GM19372 (cell line): ENCODE measurements around the gene WSB2.
"Not testable (repeated sequence)": the region's sequence is repeated elsewhere in the genome, so short reads cannot be mapped to it uniquely, and the experiment has no call there.

Experiments used
- ATAC-seq: cut with Tn5 transposase; IDR thresholded peaks from one replicate; pipeline ENCODE4 v1.9.1; 2021; ENCODE audit warnings: mild to moderate bottlenecking, low read depth, moderate library complexity; ENCODE audit not compliant: unreplicated experiment

The WSB2 gene

DNA sequence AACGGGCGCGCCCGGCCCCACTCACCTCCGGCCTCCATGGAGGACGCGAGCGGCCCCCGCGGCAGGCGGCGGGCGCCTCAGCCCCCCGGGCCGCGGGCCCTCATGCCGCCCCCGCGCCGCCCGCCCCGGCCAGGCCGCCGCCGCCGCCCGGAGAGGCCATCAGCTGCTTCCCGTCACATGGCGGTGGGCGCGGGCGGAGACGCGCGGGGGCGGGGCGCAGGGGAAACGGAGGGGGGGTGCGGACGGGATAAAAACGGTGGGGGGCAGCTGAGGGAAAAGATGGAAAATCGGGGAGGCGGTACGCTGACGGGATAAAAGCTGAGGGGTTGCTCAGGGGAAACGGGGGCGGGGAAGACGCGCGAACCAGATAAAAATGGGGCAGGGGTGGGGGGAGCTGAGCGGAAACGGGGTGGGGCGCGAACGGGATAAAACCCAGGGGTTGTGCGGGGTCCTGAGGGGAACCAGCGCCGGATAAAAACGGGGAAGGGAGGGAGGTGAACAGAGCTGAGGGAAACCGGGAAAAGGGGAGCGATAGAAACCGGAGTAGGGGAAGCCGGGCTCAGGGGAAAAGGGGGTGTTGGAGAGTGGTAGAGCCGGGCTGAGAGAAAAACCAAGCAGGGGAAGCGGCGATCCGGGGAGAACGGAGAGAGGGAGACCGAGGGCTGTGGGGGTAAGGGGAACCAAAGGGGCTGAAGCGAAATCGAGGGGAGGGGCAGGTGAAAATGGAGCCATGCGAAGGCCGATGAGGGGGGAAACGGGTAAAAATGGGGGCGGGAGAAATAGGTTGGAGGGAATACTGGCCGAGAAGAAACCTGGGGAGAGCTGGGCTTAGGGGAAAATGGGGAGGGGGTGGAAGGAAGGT lies at the start of gene WSB2:
TSS of gene WSB2 (minus strand) at position 169 of the 862 bp plus-strand sequence. CDS start at position 38, 131 bp downstream.
- ATAC-seq: peak; percentile 39

DNA sequence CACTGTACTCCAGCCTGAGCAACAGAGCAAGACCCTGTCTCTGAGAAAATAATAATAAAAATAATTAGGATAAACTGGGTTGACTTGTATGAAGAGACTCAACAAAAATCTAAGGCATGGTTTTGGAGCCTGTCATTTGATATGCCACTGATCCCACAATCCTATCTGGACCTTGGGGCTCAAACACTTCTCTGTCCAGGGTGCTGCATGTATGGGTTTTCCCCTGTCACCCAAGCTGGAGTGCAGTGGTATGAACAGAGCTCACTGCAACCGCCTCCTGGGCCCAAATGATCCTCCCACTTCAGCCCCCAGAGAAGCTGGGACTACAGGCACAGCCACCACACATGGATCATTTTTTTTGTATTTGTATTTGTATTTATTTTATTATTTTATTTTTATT lies 48.1 kb upstream of the WSB2 start:
- ATAC-seq: no peak

DNA sequence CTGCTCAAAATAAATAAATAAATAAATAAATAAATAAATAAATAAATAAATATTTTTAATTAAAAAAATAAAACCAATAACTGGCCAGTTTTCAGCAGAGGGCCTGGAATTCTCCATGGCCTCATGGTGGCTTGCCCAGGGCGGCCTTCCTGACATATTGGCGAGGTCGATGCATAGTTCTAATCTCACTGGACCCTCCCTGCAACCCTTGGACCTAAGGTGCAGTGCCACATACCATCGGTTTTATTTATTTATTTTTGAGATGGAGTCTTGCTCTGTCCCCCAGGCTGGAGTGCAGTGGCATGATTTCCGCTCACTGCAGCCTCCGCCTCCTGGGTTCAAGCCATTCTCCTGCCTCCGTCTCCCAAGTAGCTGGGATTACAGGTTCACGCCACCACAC lies 46.7 kb upstream of the WSB2 start:
- ATAC-seq: no peak

DNA sequence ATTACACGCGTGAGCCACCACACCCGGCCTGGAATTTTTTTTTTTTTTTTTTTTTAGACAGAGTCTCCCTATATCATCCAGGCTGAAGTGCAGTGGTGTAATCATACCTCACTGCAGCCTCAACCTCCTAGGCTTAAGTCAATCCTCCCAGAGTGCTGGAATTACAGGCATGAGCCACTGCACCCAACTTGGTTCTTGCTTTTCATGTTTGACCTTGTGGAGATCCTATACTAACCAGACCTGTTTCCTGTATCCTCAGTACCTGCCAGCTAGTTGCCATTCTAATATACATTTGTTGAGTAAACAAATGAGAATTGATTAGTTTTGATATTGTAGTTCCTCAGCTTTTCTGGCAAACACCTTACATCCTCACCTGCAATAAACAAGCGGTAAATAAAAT lies 46.0 kb upstream of the WSB2 start:
- ATAC-seq: no peak

DNA sequence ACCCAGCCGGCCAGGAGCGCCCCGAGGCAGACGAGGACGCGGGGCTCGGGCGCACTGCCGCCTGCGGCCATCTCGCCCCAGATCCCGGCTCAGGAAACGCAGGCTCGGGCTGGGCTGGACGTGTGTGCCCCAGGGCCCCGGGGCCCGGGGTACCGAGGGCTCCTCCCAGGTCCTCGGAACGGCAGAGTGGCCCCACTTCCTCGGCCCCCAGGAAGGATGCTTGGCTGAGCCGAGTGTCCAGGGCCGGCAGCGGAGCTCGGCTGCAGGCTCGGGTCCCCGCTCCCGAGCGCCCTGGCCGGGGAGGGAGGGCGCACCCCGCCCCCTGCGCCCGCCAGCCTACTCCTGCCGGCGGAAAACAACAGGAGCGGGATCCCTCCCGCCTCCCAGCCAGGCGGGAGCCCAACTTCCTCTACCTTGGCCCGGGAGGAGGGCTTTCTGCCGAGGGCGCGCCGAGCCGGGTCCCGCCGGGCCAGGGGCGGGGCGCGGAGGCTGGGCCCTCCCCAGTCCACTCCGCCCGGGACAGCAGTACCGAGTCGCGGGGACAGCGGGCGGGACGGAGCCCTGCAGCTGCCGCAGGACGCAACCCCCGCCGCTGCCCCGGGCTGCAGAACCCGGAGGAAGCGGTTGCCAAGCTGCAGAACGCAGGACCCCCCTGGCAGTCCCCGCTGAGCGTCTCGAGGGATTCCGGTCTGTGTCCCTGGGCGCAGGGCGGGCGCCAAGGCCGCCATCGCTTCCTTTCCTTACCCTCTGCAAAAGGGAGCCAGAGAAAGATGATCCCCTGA lies 42.8 kb upstream of the WSB2 start, which contains the start of gene VSIG10:
TSS of gene VSIG10 (minus strand) at position 411 of the 782 bp plus-strand sequence. CDS start at position 71, 340 bp downstream.
- ATAC-seq: peak; percentile 58

DNA sequence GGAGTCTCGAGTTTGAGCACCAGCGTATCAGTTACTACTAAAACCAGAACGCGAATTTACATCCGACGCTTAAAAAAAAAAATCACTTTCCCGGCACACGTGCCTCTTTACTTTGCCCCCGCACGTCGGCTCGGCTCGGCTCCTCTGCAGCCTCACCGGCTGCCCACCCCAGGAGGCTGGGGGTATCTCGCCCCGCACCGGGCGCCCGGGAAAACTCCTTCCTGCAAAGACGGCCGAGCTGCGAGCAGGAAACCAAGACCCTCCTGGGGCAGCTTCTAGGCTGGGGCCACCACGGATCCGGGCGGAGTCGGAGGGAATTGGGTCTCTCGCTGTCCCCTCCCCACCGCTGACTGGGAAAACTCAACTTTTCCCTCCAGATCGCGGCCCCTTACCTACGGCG lies 42.2 kb upstream of the WSB2 start:
- ATAC-seq: no peak

DNA sequence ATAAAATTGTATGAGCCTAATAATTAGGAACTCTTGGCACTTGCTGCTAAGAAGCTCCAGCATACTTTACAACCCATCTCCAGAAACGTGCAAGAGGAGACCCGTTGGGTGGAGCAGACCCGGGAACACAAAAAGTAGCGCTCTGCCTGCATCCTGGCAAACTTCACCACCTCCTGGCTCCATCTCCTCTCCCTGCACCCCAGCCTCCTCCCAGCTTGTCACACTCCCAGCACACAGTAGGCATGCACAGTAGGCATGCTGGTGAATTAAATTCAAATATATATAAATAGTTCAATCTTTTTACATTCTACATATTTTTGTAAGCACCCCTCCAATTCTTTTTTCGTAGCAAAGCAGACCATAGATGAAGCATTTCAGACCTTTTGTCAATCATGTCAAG lies 41.6 kb upstream of the WSB2 start:
- ATAC-seq: no peak

DNA sequence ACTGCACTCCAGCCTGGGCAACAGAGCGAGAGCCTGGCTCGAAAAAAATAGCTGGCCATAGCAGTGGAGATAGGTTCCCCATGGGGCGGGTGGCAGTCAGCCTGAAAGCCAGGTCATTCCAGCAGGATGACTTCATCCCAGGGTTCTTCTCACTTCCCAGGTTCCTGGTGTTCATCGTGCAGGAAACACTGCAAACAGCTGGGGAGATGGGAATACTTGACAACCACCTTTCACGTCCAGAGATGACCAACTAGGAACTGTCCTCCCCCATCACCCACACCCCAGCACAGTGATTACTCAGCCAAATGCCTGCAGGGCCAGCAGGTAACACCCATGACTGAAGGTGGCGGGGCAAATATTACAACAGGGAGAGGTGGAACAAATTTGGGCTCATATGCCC lies 41.1 kb upstream of the WSB2 start:
- ATAC-seq: no peak

DNA sequence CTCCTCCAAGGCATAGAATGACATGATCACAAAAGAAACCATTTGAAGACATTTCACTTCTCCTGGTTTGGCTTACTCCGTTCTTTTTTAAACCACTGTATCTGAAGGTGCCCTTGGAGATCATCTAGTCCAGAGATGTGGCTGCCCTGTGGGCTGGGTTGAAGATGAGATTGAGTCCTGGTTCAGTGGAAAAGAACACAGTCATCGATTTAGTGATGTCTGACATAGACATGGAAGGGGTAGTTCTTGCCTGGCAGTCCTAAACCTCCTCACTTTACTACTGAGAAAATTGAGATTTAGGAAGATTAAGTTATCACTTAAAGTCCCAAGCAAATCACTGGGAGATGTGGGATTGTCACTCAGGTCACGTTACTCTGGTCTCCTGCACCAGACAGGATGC lies 40.1 kb upstream of the WSB2 start:
- no peak for ATAC-seq

DNA sequence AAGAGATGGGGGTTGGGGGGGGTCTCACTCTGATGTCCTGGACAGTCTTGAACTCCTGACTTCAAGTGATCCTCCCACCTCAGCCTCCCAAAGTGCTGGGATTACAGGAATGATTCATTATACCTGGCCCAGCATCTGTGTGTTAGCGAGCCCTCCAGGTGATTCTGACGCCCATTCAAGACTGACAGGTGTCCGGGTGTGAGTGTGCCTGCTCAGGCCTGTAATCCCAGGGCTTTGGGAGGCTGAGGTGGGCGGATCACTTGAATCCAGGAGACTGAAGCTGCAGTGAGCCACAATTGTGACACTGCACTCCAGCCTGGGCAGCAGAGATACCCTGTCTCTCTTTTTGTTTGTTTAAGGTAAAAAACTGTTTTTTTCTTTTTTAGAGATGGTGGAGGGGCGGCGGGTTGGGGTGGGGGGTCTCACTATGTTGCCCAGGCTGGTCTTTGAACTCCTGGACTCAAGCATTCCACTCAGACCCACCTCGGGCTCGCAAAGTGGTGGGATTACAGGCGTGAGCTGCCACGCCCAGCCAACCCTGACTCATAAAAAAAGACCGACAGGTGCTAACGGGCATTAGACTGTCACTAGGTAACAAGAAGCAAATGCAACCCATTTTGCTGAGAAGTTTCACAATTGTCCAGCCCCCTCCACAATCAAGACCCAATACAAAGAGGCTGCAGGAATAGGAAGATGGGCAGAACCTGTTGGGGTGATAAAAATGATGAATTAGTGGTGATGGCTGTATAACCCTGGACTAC lies 38.1 kb upstream of the WSB2 start:
- no peak for ATAC-seq

DNA sequence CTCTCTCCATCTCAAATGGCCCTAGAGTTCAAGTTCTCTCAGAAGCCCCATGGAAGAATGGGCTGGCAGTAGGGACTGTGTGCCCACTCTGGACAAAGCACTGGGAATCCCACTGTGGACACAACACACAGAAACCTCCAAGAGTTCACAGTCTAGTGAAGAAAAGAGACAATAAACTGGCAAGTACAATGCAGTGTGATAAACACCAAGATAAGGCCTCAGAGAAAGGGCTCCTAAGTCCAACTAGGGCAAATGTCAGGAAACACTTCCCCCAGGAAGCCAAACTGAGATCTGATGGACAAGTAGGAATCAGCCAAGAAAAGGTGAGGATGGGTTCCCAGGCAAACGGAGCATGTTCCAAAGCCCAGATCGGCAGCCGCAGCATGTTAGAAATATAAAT lies 37.4 kb upstream of the WSB2 start:
- no peak for ATAC-seq

DNA sequence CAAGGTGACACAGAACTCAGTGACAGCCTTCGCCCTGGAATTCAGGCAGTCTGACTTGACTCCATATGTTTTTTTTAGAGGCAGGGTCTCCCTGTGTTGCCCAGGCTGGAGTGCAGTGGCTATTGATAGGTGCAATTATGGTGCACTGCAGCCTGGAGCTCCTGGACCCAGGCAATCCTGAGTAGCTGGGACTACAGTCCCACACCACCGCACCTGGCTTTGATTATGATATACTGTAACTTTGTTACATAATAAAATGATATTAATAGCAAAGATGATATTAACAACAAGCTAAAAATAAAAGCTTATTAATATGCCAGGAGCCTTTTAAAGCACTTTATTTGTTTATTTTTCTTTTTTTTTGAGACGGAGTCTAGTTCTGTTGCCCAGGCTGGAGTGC lies 33.1 kb upstream of the WSB2 start:
- ATAC-seq: no peak

DNA sequence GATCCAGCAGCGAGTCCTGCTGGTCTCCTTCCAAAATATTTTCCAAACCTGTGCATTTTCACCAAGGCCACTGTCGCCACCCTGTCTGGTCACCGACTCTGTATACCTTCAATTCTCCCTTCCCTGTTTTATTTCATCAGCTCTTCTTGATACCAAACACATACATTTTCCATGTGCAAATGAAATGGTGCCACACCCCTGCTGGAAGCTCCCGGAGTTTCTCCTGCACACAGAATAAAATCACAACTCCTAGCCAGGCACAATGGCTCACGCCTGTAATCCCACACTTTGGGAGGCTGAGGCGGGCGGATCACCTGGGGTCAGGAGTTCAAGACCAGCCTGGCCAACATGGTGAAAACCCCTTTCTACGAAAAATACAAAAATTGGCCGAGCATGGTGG lies 28.8 kb upstream of the WSB2 start:
- ATAC-seq: no peak

DNA sequence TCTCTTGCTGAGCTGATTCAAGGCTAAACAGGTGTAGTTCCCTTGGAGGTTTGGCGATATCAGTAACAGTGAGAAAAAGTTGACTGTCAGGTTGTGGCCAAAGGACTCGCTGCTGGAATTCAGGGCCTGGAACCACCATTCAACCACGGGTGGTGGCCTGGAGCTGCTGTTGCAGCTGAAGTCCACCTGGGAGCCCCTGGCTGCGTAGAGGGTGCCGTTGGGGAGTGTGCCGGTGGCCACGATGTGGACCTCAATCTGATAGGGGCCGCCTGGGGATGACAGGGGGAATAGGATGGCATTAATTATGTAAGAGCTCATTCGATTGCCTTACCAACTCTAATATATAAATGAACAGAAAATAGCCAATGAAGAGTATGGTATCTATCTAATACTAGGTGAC lies 21.2 kb upstream of the WSB2 start:
- no peak for ATAC-seq

DNA sequence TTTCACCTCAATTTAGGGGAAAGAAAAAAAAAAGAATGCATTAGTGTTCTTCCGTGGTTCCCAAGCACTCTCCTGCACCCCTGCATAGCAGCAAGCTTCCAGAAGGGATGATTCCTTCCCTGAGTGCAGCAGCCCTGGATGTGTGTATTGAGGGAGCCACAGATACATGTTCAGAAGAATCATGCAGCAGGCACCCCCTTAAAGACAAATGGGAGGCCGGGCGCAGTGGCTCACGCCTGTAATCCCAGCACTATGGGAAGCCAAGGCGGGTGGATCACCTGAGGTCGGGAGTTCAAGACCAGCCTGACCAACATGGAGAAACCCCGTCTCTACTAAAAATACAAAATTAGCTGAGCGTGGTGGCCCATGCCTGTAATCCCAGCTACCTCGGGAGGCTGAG lies 20.5 kb upstream of the WSB2 start:
- ATAC-seq: not testable (repeated sequence)

DNA sequence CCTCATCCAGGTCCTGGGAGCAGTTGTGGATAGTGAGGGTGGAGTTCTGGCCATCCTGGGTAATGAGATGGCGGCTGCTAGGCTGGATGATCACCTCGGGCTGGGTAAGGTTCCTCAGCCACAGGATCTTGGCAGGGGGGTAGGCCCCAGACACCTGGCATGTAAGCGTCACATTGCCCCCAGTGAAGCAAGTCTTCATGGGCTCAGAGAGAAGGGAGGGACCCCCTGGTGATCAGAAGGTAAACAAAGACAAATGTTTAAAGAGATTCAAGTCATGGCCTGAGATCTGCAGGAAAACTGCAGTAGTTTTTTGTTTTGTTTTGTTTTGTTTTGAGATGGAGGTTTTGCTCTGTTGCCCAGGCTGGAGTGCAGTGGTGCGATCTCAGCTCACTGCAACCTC lies 12.8 kb upstream of the WSB2 start:
- no peak for ATAC-seq

DNA sequence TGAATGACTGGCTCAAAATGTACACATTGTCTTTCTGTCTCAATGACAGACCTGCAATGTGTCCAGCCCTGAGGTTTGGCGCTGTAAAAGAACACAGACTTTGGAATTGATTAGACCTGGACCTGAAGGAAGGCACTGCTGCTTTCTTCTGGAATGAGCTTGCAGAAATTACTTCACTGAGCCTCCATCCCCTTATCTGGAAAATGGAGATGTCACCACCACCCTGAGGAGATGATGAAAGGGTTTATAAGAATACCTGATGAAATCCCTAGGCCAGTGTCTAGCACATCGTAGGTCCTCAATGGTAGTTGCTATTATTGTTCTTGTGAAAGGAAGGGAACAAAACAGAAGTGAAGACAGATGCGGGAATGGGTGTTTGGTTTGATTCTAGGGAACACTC lies 9.7 kb upstream of the WSB2 start:
- no peak for ATAC-seq

DNA sequence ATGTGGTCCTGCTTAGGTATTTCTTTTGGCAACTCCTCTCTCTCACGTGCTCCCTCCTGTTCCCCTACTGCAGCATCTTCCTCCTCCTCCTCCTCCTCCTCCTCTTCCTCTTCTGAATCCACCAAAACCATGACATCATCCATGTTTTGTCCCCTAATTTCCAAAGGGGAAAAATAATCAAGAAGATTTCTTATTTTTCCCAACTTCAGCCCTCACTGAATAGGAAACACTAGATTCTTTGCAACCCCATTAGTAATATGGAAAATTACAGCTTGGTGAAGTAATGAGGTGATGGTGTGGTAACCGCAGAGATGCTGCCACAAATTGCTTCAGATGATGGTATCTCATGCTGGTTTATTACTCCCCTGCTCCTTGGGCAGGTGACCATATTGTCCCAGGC lies 7.5 kb upstream of the WSB2 start:
- no peak for ATAC-seq

DNA sequence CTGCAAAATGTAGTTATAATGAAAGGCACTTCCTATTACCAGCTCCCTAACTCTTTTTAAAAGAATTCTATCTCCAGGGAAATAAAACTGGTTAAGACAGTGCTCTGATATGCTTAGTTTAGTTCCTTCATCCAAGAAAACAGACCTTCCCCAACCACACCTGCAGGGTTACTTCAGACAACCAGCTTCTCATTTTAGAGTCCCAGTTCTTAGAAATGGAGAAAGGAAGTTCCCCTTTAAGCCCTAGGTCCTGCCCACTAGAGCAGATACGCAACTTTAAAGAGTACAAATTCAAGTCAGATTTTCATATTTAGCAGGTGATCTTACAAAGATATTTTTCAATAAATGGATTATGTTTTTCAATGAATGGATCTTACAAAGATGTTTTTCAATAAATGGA lies 4.4 kb upstream of the WSB2 start:
- no peak for ATAC-seq

DNA sequence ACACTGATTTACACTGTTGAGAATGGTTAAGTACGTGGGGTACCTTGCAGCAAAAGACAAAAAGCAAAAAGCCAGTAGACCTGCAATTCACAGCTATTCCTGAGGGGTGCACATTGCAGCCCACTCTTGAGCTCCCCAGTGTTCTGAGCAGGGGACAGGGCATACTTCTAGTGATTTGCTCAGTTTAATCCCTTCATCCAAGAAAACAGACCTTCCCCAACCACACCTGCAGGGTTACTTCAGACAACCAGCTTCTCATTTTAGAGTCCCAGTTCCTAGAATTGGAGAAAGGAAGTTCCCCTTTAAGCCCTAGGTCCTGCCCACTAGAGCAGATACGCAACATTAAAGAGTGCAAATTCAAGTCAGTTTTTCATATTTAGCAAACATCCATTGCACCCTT lies 3.6 kb upstream of the WSB2 start:
- no peak for ATAC-seq
